Hematopoietic multipotent progenitor cell treated with erythropoietin and hydrocortisone succinate and interleukin-3 and kit ligand, for 15 days (in vitro differentiated cells): ENCODE data around the gene FFAR3.

Source experiments
- DNase-seq: peaks from one replicate; pipeline ENCODE4 v3.0.0-alpha.2; 2015; ENCODE audit warnings: low spot score

The FFAR3 gene

GRCh38 chr19:35330475-35330874 lies 27.8 kb upstream of the FFAR3 start:
- DNase-seq: no peak

GRCh38 chr19:35331551-35332214 lies 26.6 kb upstream of the FFAR3 start:
- no peak for DNase-seq

GRCh38 chr19:35332817-35333216 lies 25.4 kb upstream of the FFAR3 start:
- no peak for DNase-seq

- no peak for DNase-seq
Observed at GRCh38 chr19:35334144-35334753, 24.0 kb upstream of the FFAR3 start.

GRCh38 chr19:35336166-35336955 lies 21.9 kb upstream of the FFAR3 start:
- DNase-seq: no peak

- no peak for DNase-seq
Observed at GRCh38 chr19:35337097-35337983, 20.9 kb upstream of the FFAR3 start.

- DNase-seq: no peak
Observed at GRCh38 chr19:35337984-35338296, 20.3 kb upstream of the FFAR3 start.

- DNase-seq: no peak
Observed at GRCh38 chr19:35340431-35340830, 17.8 kb upstream of the FFAR3 start.

GRCh38 chr19:35341006-35341405 lies 17.3 kb upstream of the FFAR3 start:
- DNase-seq: no peak

GRCh38 chr19:35341565-35342225 lies 16.6 kb upstream of the FFAR3 start:
- no peak for DNase-seq

GRCh38 chr19:35342430-35342829 lies 15.8 kb upstream of the FFAR3 start:
- no peak for DNase-seq

- no peak for DNase-seq
Observed at GRCh38 chr19:35344511-35345031, 13.7 kb upstream of the FFAR3 start.

- DNase-seq: no peak
Observed at GRCh38 chr19:35345671-35346111, 12.6 kb upstream of the FFAR3 start.

GRCh38 chr19:35346193-35347052 lies 11.8 kb upstream of the FFAR3 start:
- DNase-seq: no peak

- no peak for DNase-seq
Observed at GRCh38 chr19:35347171-35347929, 10.9 kb upstream of the FFAR3 start, which contains the start of gene FFAR1. TSS of gene FFAR1 (plus strand) at chr19:35347902. CDS start at chr19:35351552, 3,650 bp downstream.

GRCh38 chr19:35347930-35348298 lies 10.3 kb upstream of the FFAR3 start:
- DNase-seq: no peak

GRCh38 chr19:35348911-35349611 lies 9.2 kb upstream of the FFAR3 start:
- DNase-seq: no peak

- no peak for DNase-seq
Observed at GRCh38 chr19:35349614-35350521, 8.4 kb upstream of the FFAR3 start.
